Stimulated activated memory B cell treated with anti-CD40 and anti-IgM and Interleukin-4, amounts not matched to agents 10 μg/mL and 1 μg/mL and 100 μg/mL, for 72 hours (primary cell): ENCODE results near the gene ERBB2.
"Not testable (repeated sequence)": the region's sequence is repeated elsewhere in the genome, so short reads cannot be mapped to it uniquely, and the experiment has no call there.

Experiments
- ATAC-seq: fragments of 150-1000 bp; cut with Tn5 transposase; 2 replicates; pipeline ENCODE4 v1.10.0; 2021
- H3K27ac Mint-ChIP-seq: one replicate; pipeline ENCODE4 v1.8.0; 2022; ENCODE audit warnings: mild to moderate bottlenecking, mixed read lengths
- H3K27me3 Mint-ChIP-seq: one replicate; pipeline ENCODE4 v1.8.0; 2022; ENCODE audit warnings: mixed read lengths
- H3K36me3 Mint-ChIP-seq: one replicate; pipeline ENCODE4 v1.8.0; 2022; ENCODE audit warnings: mixed read lengths
- H3K4me1 Mint-ChIP-seq: one replicate; pipeline ENCODE4 v1.8.0; 2022; ENCODE audit warnings: mixed read lengths
- H3K4me3 Mint-ChIP-seq: one replicate; pipeline ENCODE4 v1.8.0; 2022; ENCODE audit warnings: mild to moderate bottlenecking, moderate library complexity, mixed read lengths
- H3K9me3 Mint-ChIP-seq: one replicate; pipeline ENCODE4 v1.8.0; 2022; ENCODE audit warnings: mixed read lengths

Gene ERBB2

GRCh38 chr17:39757931-39758873, 58.3 kb downstream of the ERBB2 start:
- peak overlapping the region; percentile 59 for H3K4me3 Mint-ChIP-seq
- peaks cover 19% of the 10 kb centered on the region for H3K36me3 Mint-ChIP-seq
- peaks cover 70% of the 10 kb centered on the region for H3K4me1 Mint-ChIP-seq
- peak; percentile 4 for ATAC-seq
- H3K27me3 Mint-ChIP-seq = no peaks in the 10 kb centered on the region
- no peaks in the 10 kb centered on the region for H3K9me3 Mint-ChIP-seq
- peak overlapping the region; percentile 96 for H3K27ac Mint-ChIP-seq

- H3K36me3 Mint-ChIP-seq = peaks cover 19% of the 10 kb centered on the region
- no peaks in the 10 kb centered on the region for H3K9me3 Mint-ChIP-seq
- peak overlapping the region; percentile 96 for H3K27ac Mint-ChIP-seq
- peaks cover 64% of the 10 kb centered on the region for H3K4me1 Mint-ChIP-seq
- H3K4me3 Mint-ChIP-seq = peak overlapping the region; percentile 25
- ATAC-seq = no peak
- H3K27me3 Mint-ChIP-seq = no peaks in the 10 kb centered on the region
Observed at GRCh38 chr17:39759204-39759603, 59.3 kb downstream of the ERBB2 start.

- no peaks in the 10 kb centered on the region for H3K9me3 Mint-ChIP-seq
- no peak overlapping the region for H3K4me3 Mint-ChIP-seq
- no peak for ATAC-seq
- H3K27me3 Mint-ChIP-seq = no peaks in the 10 kb centered on the region
- peaks cover 67% of the 10 kb centered on the region for H3K4me1 Mint-ChIP-seq
- peak overlapping the region; percentile 8 for H3K27ac Mint-ChIP-seq
- H3K36me3 Mint-ChIP-seq = peaks cover 45% of the 10 kb centered on the region
Observed at GRCh38 chr17:39761861-39762496, 62.1 kb downstream of the ERBB2 start.

GRCh38 chr17:39763051-39763820, 63.4 kb downstream of the ERBB2 start:
- Mint-ChIP-seq H3K27me3 (no peaks in the 10 kb centered on the region), H3K27ac (no peak overlapping the region), H3K4me1 (peaks cover 67% of the 10 kb centered on the region), H3K4me3 (no peak overlapping the region), H3K9me3 (no peaks in the 10 kb centered on the region), H3K36me3 (peaks cover 58% of the 10 kb centered on the region)
- no peak for ATAC-seq

- Mint-ChIP-seq H3K36me3 (peaks cover 67% of the 10 kb centered on the region), H3K27ac (peak overlapping the region; percentile 86), H3K4me1 (peaks cover 67% of the 10 kb centered on the region)
- H3K9me3 Mint-ChIP-seq, H3K4me3 Mint-ChIP-seq, ATAC-seq, H3K27me3 Mint-ChIP-seq: not testable (repeated sequence)
Observed at GRCh38 chr17:39764171-39764570, 64.3 kb downstream of the ERBB2 start.

GRCh38 chr17:39765175-39765574, 65.3 kb downstream of the ERBB2 start:
- no peaks in the 10 kb centered on the region for H3K27me3 Mint-ChIP-seq
- peaks cover 70% of the 10 kb centered on the region for H3K36me3 Mint-ChIP-seq
- no peak for ATAC-seq
- peak overlapping the region; percentile 86 for H3K27ac Mint-ChIP-seq
- peaks cover 67% of the 10 kb centered on the region for H3K4me1 Mint-ChIP-seq
- no peak overlapping the region for H3K4me3 Mint-ChIP-seq
- H3K9me3 Mint-ChIP-seq = no peaks in the 10 kb centered on the region

- Mint-ChIP-seq H3K4me1 (peaks cover 72% of the 10 kb centered on the region), H3K36me3 (peaks cover 68% of the 10 kb centered on the region), H3K27me3 (no peaks in the 10 kb centered on the region), H3K9me3 (no peaks in the 10 kb centered on the region), H3K27ac (peak overlapping the region; percentile 86), H3K4me3 (no peak overlapping the region)
- no peak for ATAC-seq
Observed at GRCh38 chr17:39765766-39766165, 65.9 kb downstream of the ERBB2 start.

GRCh38 chr17:39767147-39767546, 67.3 kb downstream of the ERBB2 start:
- Mint-ChIP-seq H3K4me1 (peaks cover 77% of the 10 kb centered on the region), H3K27me3 (no peaks in the 10 kb centered on the region), H3K36me3 (peaks cover 69% of the 10 kb centered on the region), H3K4me3 (peak overlapping the region; percentile 24), H3K27ac (peak overlapping the region; percentile 86), H3K9me3 (no peaks in the 10 kb centered on the region)
- ATAC-seq = peak; percentile 9

GRCh38 chr17:39769974-39770587, 70.2 kb downstream of the ERBB2 start:
- no peaks in the 10 kb centered on the region for H3K27me3 Mint-ChIP-seq
- peak overlapping the region; percentile 86 for H3K27ac Mint-ChIP-seq
- peaks cover 79% of the 10 kb centered on the region for H3K36me3 Mint-ChIP-seq
- no peak overlapping the region for H3K4me3 Mint-ChIP-seq
- no peaks in the 10 kb centered on the region for H3K9me3 Mint-ChIP-seq
- peak; percentile 93 for ATAC-seq
- peaks cover 99% of the 10 kb centered on the region for H3K4me1 Mint-ChIP-seq

- Mint-ChIP-seq H3K27me3 (no peaks in the 10 kb centered on the region), H3K9me3 (no peaks in the 10 kb centered on the region), H3K27ac (peak overlapping the region; percentile 86), H3K4me3 (peak overlapping the region; percentile 63), H3K4me1 (peaks cover 98% of the 10 kb centered on the region), H3K36me3 (peaks cover 74% of the 10 kb centered on the region)
- no peak for ATAC-seq
Observed at GRCh38 chr17:39772415-39772814, 72.6 kb downstream of the ERBB2 start.

GRCh38 chr17:39772987-39773934, 73.4 kb downstream of the ERBB2 start:
- ATAC-seq = no peak
- Mint-ChIP-seq H3K9me3 (no peaks in the 10 kb centered on the region), H3K4me3 (peak overlapping the region; percentile 60), H3K36me3 (peaks cover 71% of the 10 kb centered on the region), H3K4me1 (peaks cover 98% of the 10 kb centered on the region), H3K27me3 (no peaks in the 10 kb centered on the region), H3K27ac (peak overlapping the region; percentile 86)

GRCh38 chr17:39774047-39774446, 74.2 kb downstream of the ERBB2 start:
- no peaks in the 10 kb centered on the region for H3K9me3 Mint-ChIP-seq
- peaks cover 98% of the 10 kb centered on the region for H3K4me1 Mint-ChIP-seq
- H3K36me3 Mint-ChIP-seq = peaks cover 63% of the 10 kb centered on the region
- no peak for ATAC-seq
- H3K27ac Mint-ChIP-seq = peak overlapping the region; percentile 86
- no peaks in the 10 kb centered on the region for H3K27me3 Mint-ChIP-seq
- H3K4me3 Mint-ChIP-seq = peak overlapping the region; percentile 49

- Mint-ChIP-seq H3K36me3 (peaks cover 58% of the 10 kb centered on the region), H3K27ac (peak overlapping the region; percentile 86), H3K27me3 (no peaks in the 10 kb centered on the region), H3K9me3 (no peaks in the 10 kb centered on the region), H3K4me1 (peaks cover 94% of the 10 kb centered on the region), H3K4me3 (peak overlapping the region; percentile 80)
- peak; percentile 47 for ATAC-seq
Observed at GRCh38 chr17:39775031-39775430, 75.2 kb downstream of the ERBB2 start.

- H3K4me3 Mint-ChIP-seq = peak overlapping the region; percentile 80
- H3K27me3 Mint-ChIP-seq = no peaks in the 10 kb centered on the region
- peaks cover 92% of the 10 kb centered on the region for H3K4me1 Mint-ChIP-seq
- no peaks in the 10 kb centered on the region for H3K9me3 Mint-ChIP-seq
- ATAC-seq = no peak
- peak overlapping the region; percentile 86 for H3K27ac Mint-ChIP-seq
- H3K36me3 Mint-ChIP-seq = peaks cover 62% of the 10 kb centered on the region
Observed at GRCh38 chr17:39776252-39776651, 76.4 kb downstream of the ERBB2 start.
